Endothelial cell of umbilical vein (primary cell): Measurements from ENCODE around the gene LDLRAD4.

Experiments
- CTCF ChIP-seq, 2 donors: IDR thresholded peaks; 1 replicate in 1 of 2; 2 replicates in 1 of 2; pipeline ENCODE4 v1.5.1; 2011; ENCODE audit warnings: low read length in 2 of 2, mild to moderate bottlenecking in 2 of 2, moderate library complexity in 2 of 2, control low read depth in 1 of 2, inconsistent platforms in 1 of 2, low read depth in 1 of 2; ENCODE audit not compliant: insufficient read depth in 1 of 2; ENCODE audit errors: extremely low read depth in 1 of 2
- EZH2 ChIP-seq: IDR thresholded peaks from 2 replicates; pipeline ENCODE4 v1.6.1; 2012; ENCODE audit warnings: borderline replicate concordance, low read depth, mild to moderate bottlenecking, moderate library complexity, low read length, inconsistent platforms; ENCODE audit not compliant: severe bottlenecking
- GATA2 ChIP-seq: IDR thresholded peaks from 2 replicates; pipeline ENCODE4 v1.7.0; 2011; ENCODE audit warnings: low read depth, mild to moderate bottlenecking, moderate library complexity, mixed read lengths, low read length; ENCODE audit not compliant: insufficient read length, insufficient read depth
- JUN ChIP-seq: IDR thresholded peaks from 2 replicates; pipeline ENCODE4 v1.6.1; 2011; ENCODE audit warnings: borderline replicate concordance, low read depth; ENCODE audit not compliant: insufficient read length, insufficient read depth
- MAX ChIP-seq: IDR thresholded peaks from 2 replicates; pipeline ENCODE4 v1.6.1; 2011; ENCODE audit not compliant: insufficient read depth, insufficient read length
- POLR2A ChIP-seq: IDR thresholded peaks from 2 replicates; pipeline ENCODE4 v1.6.1; 2012; ENCODE audit warnings: low read depth, mild to moderate bottlenecking, control low read depth, low read length
- POLR2AphosphoS5 ChIP-seq: IDR thresholded peaks from 2 replicates; pipeline ENCODE4 v1.6.1; 2012; ENCODE audit warnings: low read depth, mild to moderate bottlenecking, control low read depth, low read length, moderate library complexity; ENCODE audit not compliant: insufficient read depth

- TF ChIP-seq CTCF (IDR thresholded peaks at IDR 0.05; ENCODE audit: extremely low read depth in 1 of 2, insufficient read depth in 1 of 2, low read depth in 1 of 2, low read length in 2 of 2) (no peak), POLR2AphosphoS5 (no peak), POLR2A (no peak), EZH2 (no peak), JUN (no peak), MAX (no peak), GATA2 (no peak)
Observed at GRCh38 chr18:13423352-13423751, 204.8 kb downstream of the LDLRAD4 start.
